ENCODE results near the gene CALCB.

CALCB gene

GRCh38 chr11:15053191-15053685 lies 20.2 kb upstream of the CALCB start:
- Histone ChIP-seq H3K79me2 (ENCODE audit: control insufficient read depth, insufficient read depth, low read length, poor library complexity) (no peaks in the 10 kb centered on the region), H3K27me3 (ENCODE audit: insufficient read depth, low read length) (no peaks in the 10 kb centered on the region), H3K4ac (ENCODE audit: low read depth, low read length) (no peak overlapping the region), H4K12ac (ENCODE audit: low read depth, low read length) (no peak overlapping the region), H3K9me3 (ENCODE audit: insufficient read depth, low read depth, low read length) (no peaks in the 10 kb centered on the region), H4K91ac (ENCODE audit: low read depth, low read length) (no peak overlapping the region), H2BK12ac (ENCODE audit: low read length) (no peak overlapping the region), H3K4me3 (ENCODE audit: low read depth, low read length) (no peak overlapping the region), H2AK5ac (ENCODE audit: low read length) (no peak overlapping the region), H2BK5ac (ENCODE audit: low read depth, low read length, poor library complexity) (no peak overlapping the region), H4K8ac (ENCODE audit: low read depth, low read length) (no peak overlapping the region), H3K27ac (ENCODE audit: low read depth, low read length) (no peak overlapping the region), H3K14ac (ENCODE audit: low read length) (no peak overlapping the region), H3K4me1 (ENCODE audit: control insufficient read depth in 1 of 2, insufficient read depth in 2 of 2, low read length in 2 of 2) (peaks cover 0 to 3% of the 10 kb centered on the region in 2 experiments), H3K36me3 (ENCODE audit: control insufficient read depth in 1 of 2, insufficient read depth in 2 of 2, low read length in 2 of 2) (no peaks in the 10 kb centered on the region), H2BK120ac (ENCODE audit: insufficient read depth, low read length, poor library complexity) (no peak overlapping the region), H3K23ac (ENCODE audit: low read length) (no peak overlapping the region), H2AFZ (ENCODE audit: insufficient read depth, low read length, poor library complexity) (no peak overlapping the region), H3K79me1 (ENCODE audit: low read length) (no peaks in the 10 kb centered on the region), H3K18ac (ENCODE audit: low read length) (no peak overlapping the region), H3K4me2 (ENCODE audit: low read length) (no peak overlapping the region), H3K9ac (ENCODE audit: low read length) (no peak overlapping the region)
- peak; percentile 42 to 45 for DNase-seq
- no CpG with 5 or more reads among the region's 1 CpG for WGBS (ENCODE audit: extremely low coverage, insufficient coverage, insufficient read length)

GRCh38 chr11:15055620-15056356 lies 17.6 kb upstream of the CALCB start:
- no peak overlapping the region for H3K4me2 ChIP-seq (ENCODE audit: low read length)
- H3K14ac ChIP-seq (ENCODE audit: low read length) = no peak overlapping the region
- H2AK5ac ChIP-seq (ENCODE audit: low read length) = no peak overlapping the region
- H3K27ac ChIP-seq (ENCODE audit: low read depth, low read length) = no peak overlapping the region
- no peak overlapping the region for H3K23ac ChIP-seq (ENCODE audit: low read length)
- no peaks in the 10 kb centered on the region for H3K27me3 ChIP-seq (ENCODE audit: insufficient read depth, low read length)
- no peak overlapping the region for H4K12ac ChIP-seq (ENCODE audit: low read depth, low read length)
- no peak for DNase-seq
- H3K79me1 ChIP-seq (ENCODE audit: low read length) = no peaks in the 10 kb centered on the region
- no peaks in the 10 kb centered on the region for H3K36me3 ChIP-seq (ENCODE audit: control insufficient read depth in 1 of 2, insufficient read depth in 2 of 2, low read length in 2 of 2)
- H4K91ac ChIP-seq (ENCODE audit: low read depth, low read length) = no peak overlapping the region
- no peak overlapping the region for H2BK5ac ChIP-seq (ENCODE audit: low read depth, low read length, poor library complexity)
- no peak overlapping the region for H3K18ac ChIP-seq (ENCODE audit: low read length)
- no peaks in the 10 kb centered on the region for H3K79me2 ChIP-seq (ENCODE audit: control insufficient read depth, insufficient read depth, low read length, poor library complexity)
- H2AFZ ChIP-seq (ENCODE audit: insufficient read depth, low read length, poor library complexity) = no peak overlapping the region
- H2BK12ac ChIP-seq (ENCODE audit: low read length) = no peak overlapping the region
- H3K4ac ChIP-seq (ENCODE audit: low read depth, low read length) = no peak overlapping the region
- no peaks in the 10 kb centered on the region for H3K9me3 ChIP-seq (ENCODE audit: insufficient read depth, low read depth, low read length)
- H3K4me3 ChIP-seq (ENCODE audit: low read depth, low read length) = no peak overlapping the region
- no peak overlapping the region for H3K9ac ChIP-seq (ENCODE audit: low read length)
- peaks cover 0 to 3% of the 10 kb centered on the region in 2 experiments for H3K4me1 ChIP-seq (ENCODE audit: control insufficient read depth in 1 of 2, insufficient read depth in 2 of 2, low read length in 2 of 2)
- H2BK120ac ChIP-seq (ENCODE audit: insufficient read depth, low read length, poor library complexity) = no peak overlapping the region
- no CpG with 5 or more reads among the region's 3 CpGs for WGBS (ENCODE audit: extremely low coverage, insufficient coverage, insufficient read length)
- H4K8ac ChIP-seq (ENCODE audit: low read depth, low read length) = no peak overlapping the region

DNA sequence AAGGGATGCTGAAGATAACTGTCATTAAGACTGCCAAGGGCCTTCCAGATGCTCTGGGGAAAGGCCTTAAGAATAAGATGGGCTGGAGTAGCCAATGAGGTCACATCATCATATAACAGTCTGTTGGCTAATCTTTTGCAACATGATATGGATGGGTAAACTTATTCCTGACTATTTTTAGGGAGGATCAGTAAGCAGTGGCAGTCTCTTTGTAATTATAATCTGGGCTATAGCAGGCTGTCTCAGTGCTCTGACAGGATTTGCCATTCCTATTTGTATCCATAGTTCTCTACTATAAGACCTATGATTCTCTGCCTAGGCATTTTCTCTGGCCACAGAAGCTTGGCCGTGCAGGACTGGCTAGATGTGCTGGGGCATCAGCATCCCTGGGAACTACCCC lies 16.1 kb upstream of the CALCB start:
- no peak overlapping the region for H2AFZ ChIP-seq (ENCODE audit: insufficient read depth, low read length, poor library complexity)
- H3K9ac ChIP-seq (ENCODE audit: low read length) = no peak overlapping the region
- no peak overlapping the region for H3K4me2 ChIP-seq (ENCODE audit: low read length)
- H3K23ac ChIP-seq (ENCODE audit: low read length) = no peak overlapping the region
- no peak overlapping the region for H2BK5ac ChIP-seq (ENCODE audit: low read depth, low read length, poor library complexity)
- no peak overlapping the region for H3K4ac ChIP-seq (ENCODE audit: low read depth, low read length)
- no peaks in the 10 kb centered on the region for H3K36me3 ChIP-seq (ENCODE audit: control insufficient read depth in 1 of 2, insufficient read depth in 2 of 2, low read length in 2 of 2)
- no peak overlapping the region for H3K4me3 ChIP-seq (ENCODE audit: low read depth, low read length)
- H2BK120ac ChIP-seq (ENCODE audit: insufficient read depth, low read length, poor library complexity) = no peak overlapping the region
- H3K18ac ChIP-seq (ENCODE audit: low read length) = no peak overlapping the region
- no peaks in the 10 kb centered on the region for H3K79me1 ChIP-seq (ENCODE audit: low read length)
- no peak for DNase-seq
- H4K91ac ChIP-seq (ENCODE audit: low read depth, low read length) = no peak overlapping the region
- no peaks in the 10 kb centered on the region for H3K27me3 ChIP-seq (ENCODE audit: insufficient read depth, low read length)
- peaks cover 0 to 3% of the 10 kb centered on the region in 2 experiments for H3K4me1 ChIP-seq (ENCODE audit: control insufficient read depth in 1 of 2, insufficient read depth in 2 of 2, low read length in 2 of 2)
- no peak overlapping the region for H2AK5ac ChIP-seq (ENCODE audit: low read length)
- no peaks in the 10 kb centered on the region for H3K79me2 ChIP-seq (ENCODE audit: control insufficient read depth, insufficient read depth, low read length, poor library complexity)
- H3K27ac ChIP-seq (ENCODE audit: low read depth, low read length) = no peak overlapping the region
- no peak overlapping the region for H4K12ac ChIP-seq (ENCODE audit: low read depth, low read length)
- no CpG with 5 or more reads among the region's 1 CpG for WGBS (ENCODE audit: extremely low coverage, insufficient coverage, insufficient read length)
- H3K9me3 ChIP-seq (ENCODE audit: insufficient read depth, low read depth, low read length) = no peaks in the 10 kb centered on the region
- H4K8ac ChIP-seq (ENCODE audit: low read depth, low read length) = no peak overlapping the region
- no peak overlapping the region for H2BK12ac ChIP-seq (ENCODE audit: low read length)
- no peak overlapping the region for H3K14ac ChIP-seq (ENCODE audit: low read length)

DNA sequence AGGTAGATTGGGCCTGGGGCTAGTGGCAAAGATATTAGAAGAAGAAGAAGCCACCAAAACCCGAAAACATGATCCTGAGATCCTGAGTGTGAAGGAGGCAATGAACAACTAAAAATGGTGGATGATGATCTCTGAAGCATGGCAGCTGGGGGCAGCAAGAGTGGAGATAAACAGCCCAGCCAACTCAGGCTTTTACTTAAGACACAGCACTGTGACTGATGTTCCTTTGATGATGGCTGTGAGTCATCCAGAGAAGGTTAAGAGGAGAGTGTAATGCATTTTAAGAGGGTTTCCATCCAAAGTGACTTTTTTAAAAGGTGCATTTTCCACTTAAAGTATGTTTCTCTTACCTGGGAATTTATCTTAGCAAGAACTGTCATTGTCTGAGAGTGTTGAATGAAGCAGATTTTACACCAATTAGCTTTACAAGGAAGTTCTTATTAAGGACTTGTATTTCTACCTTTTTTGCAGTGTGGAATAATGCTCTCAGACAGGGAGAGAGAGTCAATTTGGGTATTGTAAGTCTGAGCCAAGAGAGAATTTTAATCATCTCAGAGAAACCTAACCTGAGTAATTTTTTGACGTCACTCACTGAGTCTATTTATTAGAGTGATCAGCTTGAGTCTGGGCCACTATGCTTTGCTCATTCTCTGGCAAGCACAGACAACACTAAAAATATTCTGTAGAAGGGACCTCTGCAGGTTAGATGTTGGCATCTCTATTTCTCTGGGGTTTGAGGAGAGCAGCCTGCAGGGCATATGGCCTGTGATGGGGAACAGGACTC lies 14.1 kb upstream of the CALCB start:
- DNase-seq = no peak
- no peak overlapping the region for H2AFZ ChIP-seq (ENCODE audit: insufficient read depth, low read length, poor library complexity)
- H3K9ac ChIP-seq (ENCODE audit: low read length) = no peak overlapping the region
- H3K14ac ChIP-seq (ENCODE audit: low read length) = no peak overlapping the region
- H3K23ac ChIP-seq (ENCODE audit: low read length) = no peak overlapping the region
- no peak overlapping the region for H4K12ac ChIP-seq (ENCODE audit: low read depth, low read length)
- H3K27ac ChIP-seq (ENCODE audit: low read depth, low read length) = no peak overlapping the region
- H3K9me3 ChIP-seq (ENCODE audit: insufficient read depth, low read depth, low read length) = no peaks in the 10 kb centered on the region
- WGBS (ENCODE audit: extremely low coverage, insufficient coverage, insufficient read length) = no CpG with 5 or more reads among the region's 2 CpGs
- no peak overlapping the region for H2BK12ac ChIP-seq (ENCODE audit: low read length)
- no peak overlapping the region for H4K91ac ChIP-seq (ENCODE audit: low read depth, low read length)
- no peak overlapping the region for H3K4me2 ChIP-seq (ENCODE audit: low read length)
- no peaks in the 10 kb centered on the region for H3K79me1 ChIP-seq (ENCODE audit: low read length)
- no peak overlapping the region for H4K8ac ChIP-seq (ENCODE audit: low read depth, low read length)
- no peak overlapping the region for H2BK120ac ChIP-seq (ENCODE audit: insufficient read depth, low read length, poor library complexity)
- no peak overlapping the region for H3K4ac ChIP-seq (ENCODE audit: low read depth, low read length)
- H2BK5ac ChIP-seq (ENCODE audit: low read depth, low read length, poor library complexity) = no peak overlapping the region
- H3K36me3 ChIP-seq (ENCODE audit: control insufficient read depth in 1 of 2, insufficient read depth in 2 of 2, low read length in 2 of 2) = no peaks in the 10 kb centered on the region
- H3K27me3 ChIP-seq (ENCODE audit: insufficient read depth, low read length) = no peaks in the 10 kb centered on the region
- no peak overlapping the region for H3K4me3 ChIP-seq (ENCODE audit: low read depth, low read length)
- no peaks in the 10 kb centered on the region for H3K4me1 ChIP-seq (ENCODE audit: control insufficient read depth in 1 of 2, insufficient read depth in 2 of 2, low read length in 2 of 2)
- no peaks in the 10 kb centered on the region for H3K79me2 ChIP-seq (ENCODE audit: control insufficient read depth, insufficient read depth, low read length, poor library complexity)
- no peak overlapping the region for H3K18ac ChIP-seq (ENCODE audit: low read length)
- no peak overlapping the region for H2AK5ac ChIP-seq (ENCODE audit: low read length)
